HG02623 (cell line): Measurements from ENCODE around the gene DACH1.
"Not testable (repeated sequence)": the region's sequence is repeated elsewhere in the genome, so short reads cannot be mapped to it uniquely, and the experiment has no call there.

Experiments used
- ATAC-seq: cut with Tn5 transposase; IDR thresholded peaks from one replicate; pipeline ENCODE4 v1.9.1; 2021; ENCODE audit warnings: moderate library complexity; ENCODE audit not compliant: unreplicated experiment

The DACH1 gene

GRCh38 chr13:71785361-71785760 lies 81.6 kb downstream of the DACH1 start:
- no peak for ATAC-seq

GRCh38 chr13:71780546-71780945 lies 86.5 kb downstream of the DACH1 start:
- no peak for ATAC-seq

- not testable (repeated sequence) for ATAC-seq
These were observed 88.0 kb downstream of the DACH1 start for GRCh38 chr13:71778998-71779397.

GRCh38 chr13:71775966-71776365 lies 91.0 kb downstream of the DACH1 start:
- no peak for ATAC-seq

GRCh38 chr13:71774863-71775262 lies 92.1 kb downstream of the DACH1 start:
- no peak for ATAC-seq

GRCh38 chr13:71773531-71773930 lies 93.5 kb downstream of the DACH1 start:
- no peak for ATAC-seq

GRCh38 chr13:71772361-71772760 lies 94.6 kb downstream of the DACH1 start:
- no peak for ATAC-seq

GRCh38 chr13:71771144-71771543 lies 95.9 kb downstream of the DACH1 start:
- ATAC-seq: no peak

GRCh38 chr13:71770710-71771109 lies 96.3 kb downstream of the DACH1 start:
- no peak for ATAC-seq

GRCh38 chr13:71768881-71769280 lies 98.1 kb downstream of the DACH1 start:
- no peak for ATAC-seq

- no peak for ATAC-seq
These were observed 107.1 kb downstream of the DACH1 start for GRCh38 chr13:71759651-71760511.

- no peak for ATAC-seq
These were observed 108.2 kb downstream of the DACH1 start for GRCh38 chr13:71758828-71759227.

- ATAC-seq: no peak
These were observed 112.5 kb downstream of the DACH1 start for GRCh38 chr13:71754407-71754974.

GRCh38 chr13:71752775-71753513 lies 114.1 kb downstream of the DACH1 start:
- ATAC-seq: no peak

GRCh38 chr13:71751073-71751472 lies 115.9 kb downstream of the DACH1 start:
- no peak for ATAC-seq

GRCh38 chr13:71730267-71730666 lies 136.7 kb downstream of the DACH1 start:
- ATAC-seq: no peak

- ATAC-seq: no peak
These were observed 137.6 kb downstream of the DACH1 start for GRCh38 chr13:71729441-71729840.

- ATAC-seq: no peak
These were observed 139.3 kb downstream of the DACH1 start for GRCh38 chr13:71727662-71728061.

- no peak for ATAC-seq
These were observed 140.0 kb downstream of the DACH1 start for GRCh38 chr13:71727042-71727441.

GRCh38 chr13:71722206-71722605 lies 144.8 kb downstream of the DACH1 start:
- ATAC-seq: no peak

GRCh38 chr13:71721104-71721503 lies 145.9 kb downstream of the DACH1 start:
- ATAC-seq: no peak

- ATAC-seq: no peak
These were observed 148.1 kb downstream of the DACH1 start for GRCh38 chr13:71718931-71719330.
